B cell (primary cell): ENCODE data around the gene GKN1. TPM values are rescaled to one million over a fixed set of nuclear protein-coding genes. Genes with fewer than 3 reads are reported as not detected.

ENCODE experiments used
- ATAC-seq: fragments of 200-7000 bp; cut with Tn5 transposase; one replicate; pipeline ENCODE4 v1.10.0; 2021; ENCODE audit warnings: low read depth, mild to moderate bottlenecking, moderate number of reproducible peaks, moderate library complexity
- CTCF ChIA-PET: fragments of 350-600 bp; sonication (Branson Sonifier 250); formaldehyde crosslinking; loops from one replicate; lab custom pipeline; 2021; ENCODE audit warnings: antibody characterized with exemption, inconsistent platforms; lab: Charles Lee
- POLR2A ChIA-PET: fragments of 350-600 bp; sonication (Branson Sonifier 250); formaldehyde crosslinking; loops from one replicate; lab custom pipeline; 2021; ENCODE audit warnings: antibody characterized with exemption; lab: Charles Lee
- DNase-seq: peaks from one replicate; pipeline ENCODE4 v3.0.0; 2013
- H2AFZ ChIP-seq: 2 replicates; pipeline ENCODE4 v1.6.1; 2012; ENCODE audit warnings: mild to moderate bottlenecking, low read depth, low read length; ENCODE audit not compliant: insufficient read depth, poor library complexity, severe bottlenecking
- H3K27ac ChIP-seq, 2 donors: 1 replicate in 1 of 2; 2 replicates in 1 of 2; pipeline ENCODE4 v1.5.1; 2012 to 2013; ENCODE audit warnings: low read length in 2 of 2, mild to moderate bottlenecking in 2 of 2, moderate library complexity in 1 of 2
- H3K27me3 ChIP-seq, 4 experiments: fragments of 200-600 bp in 1 of 4; sonication (generic) in 1 of 4; replicated peaks in 1 of 4; 1 replicate in 2 of 4; 2 replicates in 2 of 4; pipeline versions ENCODE4 v1.6.1 to v1.7.0; 2013 to 2016; ENCODE audit warnings: low read length in 3 of 4, mild to moderate bottlenecking in 2 of 4, mixed read lengths in 1 of 4, moderate library complexity in 1 of 4; ENCODE audit not compliant: insufficient read depth in 4 of 4, control insufficient read depth in 3 of 4; ENCODE audit errors: control extremely low read depth in 1 of 4
- H3K36me3 ChIP-seq, 2 experiments: replicated peaks in 1 of 2; 1 replicate in 1 of 2; 2 replicates in 1 of 2; pipeline versions ENCODE4 v1.6.1 to v1.7.1; 2013; ENCODE audit warnings: low read length in 1 of 2; ENCODE audit not compliant: insufficient read depth in 2 of 2, control insufficient read depth in 1 of 2; ENCODE audit errors: control extremely low read depth in 1 of 2, extremely low read depth in 1 of 2
- H3K4me1 ChIP-seq, 2 donors: fragments of 200-600 bp in 1 of 2; sonication (generic) in 1 of 2; 1 replicate in 1 of 2; 2 replicates in 1 of 2; pipeline versions ENCODE4 v1.5.1 to v1.6.1; 2013 to 2017; ENCODE audit warnings: low read length in 2 of 2; ENCODE audit not compliant: control insufficient read depth in 2 of 2, insufficient read depth in 2 of 2
- H3K4me2 ChIP-seq: replicated peaks from 2 replicates; pipeline ENCODE3; 2012; ENCODE audit warnings: mild to moderate bottlenecking, low read depth, low read length; ENCODE audit not compliant: poor library complexity, severe bottlenecking
- H3K4me3 ChIP-seq, 5 experiments: fragments of 200-600 bp in 1 of 5; sonication (generic) in 1 of 5; 1 replicate in 3 of 5; 2 replicates in 2 of 5; pipeline versions ENCODE4 v1.5.1 to v1.7.0; 2011 to 2016; ENCODE audit warnings: low read length in 4 of 5, mild to moderate bottlenecking in 4 of 5, low read depth in 2 of 5, control low read depth in 1 of 5, moderate library complexity in 1 of 5; ENCODE audit not compliant: insufficient read depth in 1 of 5; ENCODE audit errors: control extremely low read depth in 1 of 5, extremely low read depth in 1 of 5
- H3K79me2 ChIP-seq: fragments of 200-600 bp; sonication (generic); one replicate; pipeline ENCODE4 v1.6.0; 2016; ENCODE audit warnings: low read length; ENCODE audit not compliant: control insufficient read depth, insufficient read depth
- H3K9ac ChIP-seq: fragments of 200-600 bp; sonication (generic); 2 replicates; pipeline ENCODE4 v1.6.1; 2017; ENCODE audit warnings: mild to moderate bottlenecking, low read length, moderate library complexity
- H3K9me3 ChIP-seq, 3 donors: one replicate each; pipeline versions ENCODE4 v1.6.1 to v1.7.1; 2013; ENCODE audit warnings: low read length in 2 of 3; ENCODE audit not compliant: control insufficient read depth in 2 of 3, insufficient read depth in 1 of 3; ENCODE audit errors: control extremely low read depth in 1 of 3
- H4K20me1 ChIP-seq: 2 replicates; pipeline ENCODE4 v1.6.0; 2012; ENCODE audit warnings: mild to moderate bottlenecking, low read length; ENCODE audit not compliant: insufficient read depth, control insufficient read depth, poor library complexity, severe bottlenecking
- H3K27ac Mint-ChIP-seq: one replicate; pipeline ENCODE4 v1.8.0; 2021; ENCODE audit warnings: mixed read lengths
- H3K27me3 Mint-ChIP-seq: one replicate; pipeline ENCODE4 v1.8.0; 2021; ENCODE audit warnings: mixed read lengths
- H3K4me1 Mint-ChIP-seq: one replicate; pipeline ENCODE4 v1.8.0; 2021; ENCODE audit warnings: mixed read lengths
- H3K4me3 Mint-ChIP-seq: one replicate; pipeline ENCODE4 v1.8.0; 2021; ENCODE audit warnings: mixed read lengths
- H3K9me3 Mint-ChIP-seq: one replicate; pipeline ENCODE4 v1.8.0; 2022; ENCODE audit warnings: mixed read lengths; ENCODE audit not compliant: insufficient read depth
- CTCF ChIP-seq: fragments of 200-600 bp; IDR thresholded peaks from one replicate; pipeline ENCODE4 v1.8.0; 2022; ENCODE audit warnings: antibody characterized with exemption, mild to moderate bottlenecking
- EZH2 ChIP-seq: IDR thresholded peaks from 2 replicates; pipeline ENCODE4 v1.6.1; 2012; ENCODE audit warnings: borderline replicate concordance, low read depth, mild to moderate bottlenecking, moderate library complexity, low read length; ENCODE audit not compliant: insufficient read depth, poor library complexity, severe bottlenecking
- WGBS: methylation state at CpG from one replicate; pipeline ENCODE4 v1.1.5; 2013; ENCODE audit warnings: missing lambda C conversion rate; ENCODE audit not compliant: insufficient coverage; 5-methylcytosine and 5-hydroxymethylcytosine counted together
- intact Hi-C: fragments of 100-400 bp; cut with micrococcal nuclease; formaldehyde crosslinking; loops from one replicate; pipeline ENCODE4 v1.10.0; 2022
- polyA plus RNA-seq: library from polyadenylated mRNA; depleted of rRNA; stranded (reverse); fragments of >200 nt; gene quantifications from 2 replicates; pipeline ENCODE4 v1.2.3, GENCODE V29; 2012
- total RNA-seq, 2 donors: library from RNA; stranded (reverse); fragments of 120-200 nt in 1 of 2; gene quantifications; 1 replicate in 1 of 2; 2 replicates in 1 of 2; pipeline versions ENCODE4 v1.2.3 to v1.2.4, GENCODE V29; 2013 to 2022

GKN1 gene
- total and polyA plus RNA-seq, 2 donors (not counting 1 experiment from before 2014, with no cell fraction given), result not detected

- TF ChIP-seq EZH2, result no peak
- no peak for TF ChIP-seq CTCF
- Histone ChIP-seq H3K27ac (no peak overlapping the region), H3K4me2 (no peak overlapping the region), H2AFZ (no peak overlapping the region), H3K36me3 (no peaks in the 10 kb centered on the region), H4K20me1 (no peaks in the 10 kb centered on the region), H3K9me3 (no peaks in the 10 kb centered on the region), H3K9ac (no peak overlapping the region), H3K27me3 (peaks cover 0 to 6% (median 0%) of the 10 kb centered on the region in 4 experiments), H3K4me1 (no peaks in the 10 kb centered on the region), H3K79me2 (no peaks in the 10 kb centered on the region), H3K4me3 (no peak overlapping the region)
- H3K27me3 Mint-ChIP-seq, result peaks cover 36% of the 10 kb centered on the region
- DNase-seq (no peak), ATAC-seq (no peak)
- H3K27ac Mint-ChIP-seq, result no peak overlapping the region
- intact Hi-C loops, result no loop called here
- no peaks in the 10 kb centered on the region for H3K9me3 Mint-ChIP-seq
- H3K4me3 Mint-ChIP-seq, result no peak overlapping the region
- H3K4me1 Mint-ChIP-seq, result no peaks in the 10 kb centered on the region
- ChIA-PET CTCF (no interaction called here), POLR2A (no interaction called here)
- WGBS, result 88% methylated on average over 4 of the region's 4 CpGs
Observed at GRCh38 chr2:68994864-68995263, 20.4 kb downstream of the GKN1 start.

GRCh38 chr2:68995916-68996315 lies 21.5 kb downstream of the GKN1 start:
- Mint-ChIP-seq H3K4me1 (no peaks in the 10 kb centered on the region), H3K27ac (no peak overlapping the region), H3K27me3 (peaks cover 32% of the 10 kb centered on the region), H3K4me3 (no peak overlapping the region), H3K9me3 (no peaks in the 10 kb centered on the region)
- TF ChIP-seq CTCF (no peak), EZH2 (no peak)
- H3K27ac ChIP-seq, result no peak overlapping the region
- H3K9ac ChIP-seq, result no peak overlapping the region
- POLR2A ChIA-PET, result no interaction called here
- H3K36me3 ChIP-seq, result no peaks in the 10 kb centered on the region
- no peaks in the 10 kb centered on the region for H3K9me3 ChIP-seq
- H4K20me1 ChIP-seq, result no peaks in the 10 kb centered on the region
- CTCF ChIA-PET, result no interaction called here
- ATAC-seq (no peak), DNase-seq (no peak)
- WGBS, result 70% methylated on average over 3 of the region's 3 CpGs
- intact Hi-C loops, result no loop called here
- H2AFZ ChIP-seq, result no peak overlapping the region
- H3K4me1 ChIP-seq, result no peaks in the 10 kb centered on the region
- H3K4me2 ChIP-seq, result no peak overlapping the region
- H3K27me3 ChIP-seq, result peaks cover 0 to 3% (median 0%) of the 10 kb centered on the region in 4 experiments
- H3K79me2 ChIP-seq, result no peaks in the 10 kb centered on the region
- H3K4me3 ChIP-seq, result no peak overlapping the region
